HepG2 (cell line): Measurements from ENCODE around the gene CAMK2D. TPM values are rescaled to one million over a fixed set of nuclear protein-coding genes. Genes with fewer than 3 reads are reported as not detected.

Experiments
- ATAC-seq: fragments of 200-7000 bp; cut with Tn5 transposase; 3 replicates; pipeline ENCODE4 v1.9.1; 2020; ENCODE audit warnings: mild to moderate bottlenecking, moderate library complexity
- BruUV-seq: library from RNA; stranded (reverse); fragments of 400-500 nt; replicated peaks from 2 replicates; lab custom pipeline; 2021; lab: Mats Ljungman, UMichigan
- CTCF ChIA-PET: fragments of 300-600 bp; formaldehyde crosslinking; extraction: SDS; loops from one replicate; lab custom pipeline; 2021; ENCODE audit warnings: low total read pairs, inconsistent platforms, low intra/inter-chr PET ratio; lab: Yijun Ruan, JAX
- POLR2A ChIA-PET: fragments of 350-600 bp; sonication (Branson Sonifier 250); formaldehyde crosslinking; loops from one replicate; lab custom pipeline; 2020; ENCODE audit warnings: antibody characterized with exemption, inconsistent platforms; lab: Yijun Ruan, JAX
- DNase-seq: peaks from one replicate; pipeline ENCODE4 v3.0.0-alpha.2; 2015; ENCODE audit warnings: low spot score
- FAIRE-seq: peaks from 3 replicates; lab custom pipeline; 2011; peaks lifted over from hg19 to GRCh38; lab: Jason Lieb, UNC
- H2AFZ ChIP-seq: one replicate; pipeline ENCODE4 v1.6.1; 2011; ENCODE audit warnings: low read length, inconsistent platforms
- H3K27ac ChIP-seq: fragments of 300-600 bp; 3 replicates; pipeline ENCODE4 v1.8.0; 2011; ENCODE audit warnings: mixed run types, mild to moderate bottlenecking, mixed read lengths, low read length, inconsistent platforms; ENCODE audit not compliant: insufficient read depth; ENCODE audit errors: extremely low read length
- H3K27me3 ChIP-seq, 2 experiments: fragments of 200-600 bp in 1 of 2; 2 replicates in 1 of 2; 3 replicates in 1 of 2; pipeline versions ENCODE4 v1.6.0 to v1.8.0; 2011; ENCODE audit warnings: low read length in 2 of 2, mild to moderate bottlenecking in 2 of 2, moderate library complexity in 2 of 2, inconsistent platforms in 1 of 2; ENCODE audit not compliant: insufficient read depth in 2 of 2, control insufficient read depth in 1 of 2
- H3K36me3 ChIP-seq, 2 experiments: fragments of 200-600 bp in 1 of 2; replicated peaks in 1 of 2; 2 replicates in 1 of 2; 3 replicates in 1 of 2; pipeline versions ENCODE4 v1.5.1 to v1.8.0; 2011; ENCODE audit warnings: low read length in 2 of 2, inconsistent platforms in 1 of 2; ENCODE audit not compliant: insufficient read depth in 2 of 2, control insufficient read depth in 1 of 2
- H3K4me1 ChIP-seq: 2 replicates; pipeline ENCODE4 v1.5.1; 2012; ENCODE audit warnings: low read length, inconsistent platforms; ENCODE audit not compliant: insufficient read depth
- H3K4me2 ChIP-seq: 2 replicates; pipeline ENCODE4 v1.6.0; 2011; ENCODE audit warnings: low read depth, low read length, inconsistent platforms
- H3K4me3 ChIP-seq, 3 experiments: fragments of 200-600 bp in 1 of 3; sonication (generic), shearing (Covaris generic) in 1 of 3; replicated peaks in 1 of 3; 2 replicates each; pipeline ENCODE4 v1.5.1; 2011 to 2016; ENCODE audit warnings: low read length in 3 of 3, inconsistent platforms in 2 of 3, low read depth in 2 of 3, mild to moderate bottlenecking in 2 of 3, control low read depth in 1 of 3, mixed read lengths in 1 of 3; ENCODE audit not compliant: insufficient read depth in 1 of 3
- H3K79me2 ChIP-seq: one replicate; pipeline ENCODE4 v1.6.1; 2011; ENCODE audit warnings: low read length, inconsistent platforms; ENCODE audit not compliant: insufficient read depth
- H3K9ac ChIP-seq: 2 replicates; pipeline ENCODE4 v1.6.0; 2011; ENCODE audit warnings: mild to moderate bottlenecking, low read depth, low read length, inconsistent platforms; ENCODE audit not compliant: insufficient read depth
- H3K9me3 ChIP-seq: 2 replicates; pipeline ENCODE4 v1.5.1; 2012; ENCODE audit warnings: mild to moderate bottlenecking, low read length
- H4K20me1 ChIP-seq: 2 replicates; pipeline ENCODE4 v1.6.0; 2011; ENCODE audit warnings: inconsistent platforms, mild to moderate bottlenecking, low read length, moderate library complexity; ENCODE audit not compliant: insufficient read depth
- HMGXB4 ChIP-seq, 2 experiments: sonication (generic) in 1 of 2; formaldehyde crosslinking in 1 of 2; IDR thresholded peaks; 2 replicates each; pipeline versions ENCODE4 v1.4.0 to v1.6.1; 2018 to 2020; ENCODE audit warnings: missing genetic modification reagents in 2 of 2, borderline replicate concordance in 1 of 2, low read depth in 1 of 2, mild to moderate bottlenecking in 1 of 2, missing biosample characterization in 1 of 2
- HNF4A ChIP-seq: sonication (generic); formaldehyde crosslinking; IDR thresholded peaks from 2 replicates; pipeline ENCODE4 v1.4.0; 2020; ENCODE audit warnings: missing genetic modification reagents
- IRF2 ChIP-seq: IDR thresholded peaks from 2 replicates; pipeline ENCODE4 v1.6.1; 2018; ENCODE audit warnings: missing genetic modification reagents, missing compliant biosample characterization
- KDM2A ChIP-seq: sonication (generic); formaldehyde crosslinking; IDR thresholded peaks from 2 replicates; pipeline ENCODE4 v1.4.0; 2020; ENCODE audit warnings: low read depth, missing genetic modification reagents, borderline replicate concordance
- KDM5A ChIP-seq: fragments of 200-600 bp; sonication (generic); IDR thresholded peaks from 2 replicates; pipeline ENCODE4 v1.7.0; 2018; ENCODE audit warnings: antibody characterized with exemption, mild to moderate bottlenecking, low read length, borderline replicate concordance
- NCOA5 ChIP-seq: sonication (generic); formaldehyde crosslinking; IDR thresholded peaks from 2 replicates; pipeline ENCODE4 v1.4.0; 2020; ENCODE audit warnings: missing genetic modification reagents
- RFXANK ChIP-seq: IDR thresholded peaks from 2 replicates; pipeline ENCODE4 v1.6.1; 2016
- TBX3 ChIP-seq: fragments of 450-650 bp; IDR thresholded peaks from 2 replicates; pipeline ENCODE4 v1.6.1; 2017; ENCODE audit warnings: antibody characterized with exemption, mild to moderate bottlenecking, inconsistent platforms, borderline replicate concordance
- ZHX1 ChIP-seq: sonication (generic); formaldehyde crosslinking; IDR thresholded peaks from 2 replicates; pipeline ENCODE4 v1.8.1; 2022; ENCODE audit warnings: low read depth, mild to moderate bottlenecking, missing genetic modification reagents
- ZKSCAN5 ChIP-seq: sonication (generic); formaldehyde crosslinking; IDR thresholded peaks from 2 replicates; pipeline ENCODE4 v1.5.1; 2020; ENCODE audit warnings: mild to moderate bottlenecking, missing genetic modification reagents
- ZNF12 ChIP-seq: sonication (generic); formaldehyde crosslinking; IDR thresholded peaks from 2 replicates; pipeline ENCODE4 v1.5.0; 2020; ENCODE audit warnings: missing genetic modification reagents
- ZNF138 ChIP-seq: sonication (generic); formaldehyde crosslinking; IDR thresholded peaks from 2 replicates; pipeline ENCODE4 v1.5.0; 2020; ENCODE audit warnings: mild to moderate bottlenecking, low read depth, missing genetic modification reagents
- ZNF205 ChIP-seq: IDR thresholded peaks from 2 replicates; pipeline ENCODE4 v1.6.1; 2018; ENCODE audit warnings: missing biosample characterization, missing genetic modification reagents
- ZNF24 ChIP-seq: fragments of 450-650 bp; IDR thresholded peaks from 2 replicates; pipeline ENCODE4 v1.6.1; 2017; ENCODE audit warnings: antibody characterized with exemption, mild to moderate bottlenecking
- ZNF263 ChIP-seq: sonication (generic); formaldehyde crosslinking; IDR thresholded peaks from 2 replicates; pipeline ENCODE4 v1.4.0; 2020; ENCODE audit warnings: missing genetic modification reagents
- ZNF350 ChIP-seq: sonication (generic); formaldehyde crosslinking; IDR thresholded peaks from 2 replicates; pipeline ENCODE4 v1.4.0; 2020; ENCODE audit warnings: mild to moderate bottlenecking, low read depth, missing genetic modification reagents, borderline replicate concordance
- ZNF672 ChIP-seq: sonication (generic); formaldehyde crosslinking; IDR thresholded peaks from 2 replicates; pipeline ENCODE4 v1.8.1; 2022; ENCODE audit warnings: missing genetic modification reagents
- ZNF761 ChIP-seq: sonication (generic); formaldehyde crosslinking; conservative IDR thresholded peaks from 2 replicates; pipeline ENCODE4 v1.4.0; 2020; ENCODE audit warnings: mild to moderate bottlenecking, missing genetic modification reagents
- ZNF879 ChIP-seq: sonication (generic); formaldehyde crosslinking; IDR thresholded peaks from 2 replicates; pipeline ENCODE4 v1.8.1; 2023; ENCODE audit warnings: missing genetic modification reagents
- ZSCAN30 ChIP-seq: sonication (generic); formaldehyde crosslinking; IDR thresholded peaks from 2 replicates; pipeline ENCODE4 v1.5.0; 2020; ENCODE audit warnings: mild to moderate bottlenecking, missing genetic modification reagents
- WGBS: methylation state at CpG from one replicate; pipeline ENCODE4 v1.1.6; 2017; ENCODE audit warnings: low lambda C conversion rate; 5-methylcytosine and 5-hydroxymethylcytosine counted together
- in situ Hi-C: cut with HindIII; loops from 2 replicates; pipeline ENCODE4 v1.10.0; 2017; ENCODE audit warnings: low pct_unique_long_range_greater_than_20kb; ENCODE audit not compliant: extremely low pct_ligation_motif_present
- intact Hi-C: fragments of 100-400 bp; cut with micrococcal nuclease; formaldehyde crosslinking; loops from one replicate; pipeline ENCODE4 v1.10.0; 2022; ENCODE audit not compliant: unreplicated experiment
- polyA plus RNA-seq, 8 experiments: library from polyadenylated mRNA; depleted of rRNA in 3 of 8; stranded (reverse) in 7 of 8; unstranded in 1 of 8; fragments of >200 nt; fragmentation: Illumina TruSeq in 4 of 8; extraction: Trizol in 4 of 8; gene quantifications; 2 replicates each; pipeline versions ENCODE4 v1.2.1 to v1.2.3, GENCODE V29; 2011 to 2016; ENCODE audit warnings: low read depth in 4 of 8, missing spikeins in 1 of 8, mixed read lengths in 1 of 8; ENCODE audit not compliant: insufficient read depth in 1 of 8
- total RNA-seq, 5 experiments: library from RNA; depleted of rRNA; stranded (reverse); fragments of >200 nt; fragmentation: Illumina TruSeq; extraction: Trizol; gene quantifications; 2 replicates each; pipeline ENCODE4 v1.2.3, GENCODE V29; 2016; ENCODE audit warnings: low read depth in 1 of 5
- TF ChIP-seq, protein P1 (sequence below): sonication (generic); formaldehyde crosslinking; IDR thresholded peaks from 2 replicates; pipeline ENCODE4 v1.8.1; 2023; ENCODE audit warnings: mild to moderate bottlenecking, missing genetic modification reagents

CAMK2D gene
- total and polyA plus RNA-seq, 2 of the 13 experiments (the other 11 are each of a cell fraction or from before 2014, with no cell fraction given): 18.0 to 65.4 TPM

- ChIA-PET POLR2A (no interaction called here), CTCF (no interaction called here)
- FAIRE-seq: no peak
- H3K4me1 ChIP-seq: peaks cover 50% of the 10 kb centered on the region
- no peaks in the 10 kb centered on the region for H4K20me1 ChIP-seq
- H3K27me3 ChIP-seq: no peaks in the 10 kb centered on the region
- H3K9ac ChIP-seq: no peak overlapping the region
- in situ Hi-C loops (no loop called here), intact Hi-C loops (loop anchor here (2.0 kb wide), 1 partner anchor 355 kb away; the partner anchor contains the start of gene CAMK2D)
- 27% methylated on average over 7 of the region's 7 CpGs for WGBS
- no peaks in the 10 kb centered on the region for H3K79me2 ChIP-seq
- H3K4me2 ChIP-seq: peak overlapping the region; percentile 65
- H3K9me3 ChIP-seq: no peaks in the 10 kb centered on the region
- no peak overlapping the region for H2AFZ ChIP-seq
- no peak for DNase-seq
- peak overlapping the region in 2 of 3 experiments; percentile 15 to 27; a peak in 1 of 6 replicates for H3K4me3 ChIP-seq
- no peaks in the 10 kb centered on the region for H3K36me3 ChIP-seq
- no TSS peak for BruUV-seq
- H3K27ac ChIP-seq: peak overlapping the region; percentile 4
- peak; percentile 42; the same call in 2 of the 3 replicates for ATAC-seq
- TF ChIP-seq ZKSCAN5 (CRISPR knock-in tag) (no peak), ZNF879 (CRISPR knock-in tag) (no peak), ZNF205 (CRISPR knock-in tag) (peak; percentile 99), ZNF24 (no peak), KDM5A (no peak), NCOA5 (no peak), ZSCAN30 (no peak), ZNF761 (CRISPR knock-in tag) (no peak), IRF2 (CRISPR knock-in tag) (no peak), HMGXB4 (CRISPR knock-in tag; IDR thresholded peaks at IDR 0.05; ENCODE audit: borderline replicate concordance in 1 of 2, low read depth in 1 of 2) (no peak), ZNF350 (CRISPR knock-in tag) (no peak), ZHX1 (no peak), ZNF138 (CRISPR knock-in tag) (no peak), ZNF263 (CRISPR knock-in tag) (peak; percentile 52; the same call in 1 of the 2 replicates), RFXANK (CRISPR knock-in tag) (no peak), ZNF12 (no peak), HNF4A (CRISPR knock-in tag) (peak; percentile 50; the same call in 1 of the 2 replicates), KDM2A (no peak), TBX3 (no peak), ZNF672 (CRISPR knock-in tag) (no peak)
- TF ChIP-seq, protein P1, sequence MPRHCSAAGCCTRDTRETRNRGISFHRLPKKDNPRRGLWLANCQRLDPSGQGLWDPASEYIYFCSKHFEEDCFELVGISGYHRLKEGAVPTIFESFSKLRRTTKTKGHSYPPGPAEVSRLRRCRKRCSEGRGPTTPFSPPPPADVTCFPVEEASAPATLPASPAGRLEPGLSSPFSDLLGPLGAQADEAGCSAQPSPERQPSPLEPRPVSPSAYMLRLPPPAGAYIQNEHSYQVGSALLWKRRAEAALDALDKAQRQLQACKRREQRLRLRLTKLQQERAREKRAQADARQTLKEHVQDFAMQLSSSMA (CRISPR knock-in tag): no peak
These were observed 355.4 kb downstream of the CAMK2D start for GRCh38 chr4:113405874-113406722.
